ENCODE measurements around the gene JOSD2.

JOSD2 gene

DNA sequence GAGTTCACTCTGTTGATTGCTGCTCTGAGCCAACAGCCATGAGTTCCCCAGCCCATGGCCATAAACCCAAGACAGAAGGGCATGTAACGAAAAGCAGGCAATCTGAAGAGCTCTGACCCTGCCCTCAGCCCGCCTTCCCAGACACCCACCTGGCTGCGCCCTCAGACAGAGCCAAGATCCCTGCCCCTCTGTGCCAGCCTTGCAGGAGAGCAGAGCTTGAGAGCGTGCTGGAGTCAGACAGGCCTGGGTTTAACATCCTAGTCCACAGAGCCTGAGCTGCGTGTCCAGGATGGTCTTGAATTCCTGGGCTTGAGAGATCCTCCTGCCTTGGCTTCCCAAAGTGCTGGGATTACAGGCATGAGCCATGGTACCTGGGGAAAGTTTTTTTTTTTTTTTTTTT, 53.7 kb downstream of the JOSD2 start:
- DNase-seq (ENCODE audit: low read depth in 1 of 2, low spot score in 1 of 2) = no peak
